ENCODE measurements around the gene MCFD2. TPM values are rescaled to one million over a fixed set of nuclear protein-coding genes. Genes with fewer than 3 reads are reported as not detected.
"Not testable (repeated sequence)": the region's sequence is repeated elsewhere in the genome, so short reads cannot be mapped to it uniquely, and the experiment has no call there.

Gene MCFD2
- polyA plus RNA-seq, 4 donors: 83.7 to 92.2 (median 90.4) TPM

- not testable (repeated sequence) for DNase-seq (ENCODE audit: low read depth in 4 of 4, low spot score in 2 of 4)
Measured at GRCh38 chr2:46875962-46876689, 39.5 kb downstream of the MCFD2 start.

DNA sequence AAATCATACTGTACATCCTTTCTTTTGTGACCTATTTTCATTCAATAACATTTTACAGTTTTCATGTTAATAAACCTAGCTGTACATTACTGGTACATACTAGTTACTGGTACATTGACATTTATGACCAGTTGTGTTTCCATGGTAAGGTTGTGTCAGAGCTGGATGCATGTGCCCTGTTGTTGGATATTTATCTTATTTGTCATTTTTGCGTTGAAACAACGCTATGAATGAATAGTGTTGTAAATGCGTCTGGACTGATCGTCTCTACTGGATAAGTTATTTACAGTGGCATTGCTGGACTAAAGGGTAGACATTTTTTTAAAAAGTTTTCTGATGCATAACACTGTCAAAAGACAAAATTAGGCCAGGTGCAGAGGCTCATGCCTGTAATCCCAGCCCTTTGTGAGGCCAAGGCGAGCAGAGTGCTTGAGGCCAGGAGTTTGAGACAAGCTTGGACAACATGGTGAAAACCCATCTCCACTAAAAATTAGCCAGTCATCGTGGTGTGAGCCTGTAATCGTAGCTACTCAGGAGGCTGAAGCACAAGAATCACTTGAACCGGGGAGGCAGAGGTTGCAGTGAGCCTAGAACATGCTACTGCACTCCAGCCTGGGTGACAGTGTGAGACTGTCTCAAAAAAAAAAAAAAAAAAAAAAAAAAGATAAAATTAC is 40.2 kb downstream of the MCFD2 start:
- DNase-seq (ENCODE audit: low read depth in 4 of 4, low spot score in 2 of 4): no peak

GRCh38 chr2:46874236-46874929 is 41.2 kb downstream of the MCFD2 start:
- no peak for DNase-seq (ENCODE audit: low read depth in 4 of 4, low spot score in 2 of 4)

DNA sequence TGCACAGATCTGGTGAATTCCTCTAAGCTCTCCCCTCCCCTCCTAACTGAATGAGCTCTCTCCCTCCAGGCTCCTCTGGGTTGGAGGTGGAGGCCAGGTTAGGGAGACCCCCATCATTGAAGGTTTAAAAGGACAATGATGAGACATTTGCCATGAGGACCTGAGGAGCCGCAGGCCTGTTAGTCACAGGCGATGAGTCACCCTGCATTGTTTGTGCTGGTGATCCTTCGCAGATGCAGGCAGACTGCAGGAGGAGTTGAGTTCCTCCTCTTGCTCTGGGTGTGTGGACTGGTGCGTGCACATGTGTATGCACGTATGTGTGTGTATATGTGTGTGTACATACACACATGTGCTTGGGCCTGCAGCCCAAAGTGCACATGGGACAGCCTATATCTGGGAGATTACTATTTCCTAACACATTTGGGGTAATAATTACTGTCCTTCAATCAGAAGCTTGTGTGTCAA is 42.0 kb downstream of the MCFD2 start:
- DNase-seq (ENCODE audit: low read depth in 4 of 4, low spot score in 2 of 4): no peak

DNA sequence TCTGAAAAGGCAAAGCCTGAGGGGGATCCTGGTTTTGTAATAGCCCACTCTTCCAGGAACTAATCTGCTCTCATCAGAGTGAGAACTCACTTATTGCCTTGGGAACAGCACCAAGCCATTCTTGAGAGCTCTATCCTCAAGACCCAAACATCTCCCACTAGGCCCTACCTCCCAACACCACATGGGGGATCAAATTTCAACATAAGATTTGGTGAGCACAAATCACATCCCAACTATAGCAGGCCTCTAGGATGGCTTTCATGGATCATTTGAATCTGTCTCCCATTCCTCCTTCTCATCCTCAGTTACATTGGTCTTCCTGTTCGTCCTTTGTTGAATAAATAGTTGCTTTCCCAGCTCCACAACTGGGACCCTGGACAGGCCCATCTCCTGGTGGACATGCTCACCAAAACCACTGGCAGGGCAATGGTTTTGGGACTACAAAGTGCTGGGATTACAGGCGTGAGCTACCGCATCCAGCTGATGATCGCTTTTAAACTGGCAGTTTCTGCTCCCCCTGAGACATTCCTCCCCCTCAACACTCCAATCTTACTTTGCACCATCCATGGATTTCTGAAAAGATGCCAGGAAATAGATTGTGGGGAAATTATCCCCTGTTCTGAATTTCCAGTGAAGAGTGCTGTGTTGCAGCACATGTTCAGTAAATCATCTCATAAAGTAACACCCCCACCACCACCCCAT is 42.6 kb downstream of the MCFD2 start:
- DNase-seq (ENCODE audit: low read depth in 4 of 4, low spot score in 2 of 4): no peak

GRCh38 chr2:46871976-46872381 is 43.6 kb downstream of the MCFD2 start:
- no peak for DNase-seq (ENCODE audit: low read depth in 4 of 4, low spot score in 2 of 4)

GRCh38 chr2:46870051-46870839 is 45.4 kb downstream of the MCFD2 start:
- no peak for DNase-seq (ENCODE audit: low read depth in 4 of 4, low spot score in 2 of 4)

DNA sequence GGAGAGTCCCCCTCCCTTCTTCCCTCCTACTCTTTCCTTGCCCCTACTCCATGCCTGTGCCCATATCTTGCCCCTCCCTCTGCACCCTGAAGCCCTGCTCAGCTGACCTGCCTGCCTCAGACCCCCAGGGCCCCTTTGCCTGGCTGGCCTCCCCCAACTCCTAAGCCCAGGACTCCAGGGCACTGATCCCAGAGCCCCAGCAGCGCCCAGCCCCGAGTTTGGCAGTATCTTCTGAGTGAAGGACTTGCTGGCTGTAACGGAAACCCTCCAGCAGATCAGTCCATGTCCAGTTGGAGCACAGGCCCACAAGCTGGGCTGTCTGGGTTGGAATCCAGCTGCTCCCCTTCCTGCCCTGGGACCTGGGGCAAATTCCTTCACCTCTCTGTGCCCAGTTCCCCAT is 46.0 kb downstream of the MCFD2 start:
- DNase-seq (ENCODE audit: low read depth in 4 of 4, low spot score in 2 of 4): no peak

DNA sequence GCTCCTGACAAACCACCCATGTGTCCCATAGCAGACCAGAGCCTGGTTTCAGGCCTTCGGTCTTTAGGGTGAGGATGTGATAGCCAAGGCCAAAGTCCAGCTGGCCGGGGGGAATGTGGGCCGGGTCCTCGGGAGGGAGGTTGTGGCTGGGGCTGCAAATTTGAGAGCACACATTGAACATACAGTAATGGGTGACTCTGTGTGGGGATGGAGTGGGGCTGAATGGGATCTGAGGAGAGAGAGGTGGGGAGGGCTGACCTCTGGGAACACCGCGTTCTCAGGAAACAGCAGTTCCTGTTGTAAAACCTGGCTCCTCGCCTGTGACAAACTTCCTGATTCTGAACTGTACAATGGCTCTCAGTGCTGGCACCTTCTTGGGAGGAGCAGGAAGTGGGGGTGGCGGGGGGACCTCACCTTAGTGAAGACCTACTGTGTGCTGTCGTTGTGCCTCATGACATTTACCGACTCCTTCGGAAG is 48.8 kb downstream of the MCFD2 start:
- no peak for DNase-seq (ENCODE audit: low read depth in 4 of 4, low spot score in 2 of 4)

- no peak for DNase-seq (ENCODE audit: low read depth in 4 of 4, low spot score in 2 of 4)
Measured at GRCh38 chr2:46865181-46865970, 50.2 kb downstream of the MCFD2 start.

- DNase-seq (ENCODE audit: low read depth in 4 of 4, low spot score in 2 of 4): no peak
Measured at GRCh38 chr2:46863882-46864281, 51.7 kb downstream of the MCFD2 start.

- DNase-seq (ENCODE audit: low read depth in 4 of 4, low spot score in 2 of 4): no peak
Measured at GRCh38 chr2:46862514-46862913, 53.1 kb downstream of the MCFD2 start.

DNA sequence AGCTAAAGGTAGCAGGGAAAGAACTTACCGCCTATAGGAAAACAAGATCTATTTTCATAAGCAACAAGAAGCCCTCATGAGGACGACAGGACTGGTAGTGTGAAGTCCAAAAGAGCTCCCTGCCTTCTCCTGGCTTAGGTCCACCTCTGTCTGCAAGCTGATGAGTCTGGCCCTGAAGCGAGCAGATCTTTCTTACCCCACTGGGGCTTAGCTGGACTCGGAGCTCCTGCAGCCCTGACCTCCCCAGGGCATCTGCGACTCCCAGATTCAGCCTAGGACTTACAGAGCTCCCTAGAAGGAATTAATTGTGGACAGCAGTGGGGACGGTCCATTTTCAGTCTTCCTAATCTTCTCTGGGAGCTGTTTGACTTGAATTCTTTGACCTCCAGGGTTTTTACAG is 53.7 kb downstream of the MCFD2 start:
- no peak for DNase-seq (ENCODE audit: low read depth in 4 of 4, low spot score in 2 of 4)

GRCh38 chr2:46859482-46859881 is 56.1 kb downstream of the MCFD2 start:
- no peak for DNase-seq (ENCODE audit: low read depth in 4 of 4, low spot score in 2 of 4)

DNA sequence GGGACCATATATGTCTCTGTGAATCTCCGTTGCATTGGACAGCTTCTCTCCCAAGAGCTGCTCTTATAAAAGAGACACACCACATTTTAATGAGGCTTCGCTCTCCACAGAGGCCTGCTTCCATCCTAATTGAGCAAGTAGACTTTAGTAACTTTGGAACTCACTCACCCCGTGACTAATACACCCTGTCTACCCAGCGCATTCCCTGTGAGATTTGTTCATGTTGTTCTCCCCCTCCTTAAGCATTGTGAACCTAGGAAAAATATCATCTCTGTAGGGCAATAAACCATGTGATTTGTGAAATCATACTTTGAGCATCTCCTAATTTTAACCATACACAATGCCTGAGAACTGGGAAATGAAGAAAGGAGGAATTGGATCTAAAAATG is 56.9 kb downstream of the MCFD2 start:
- no peak for DNase-seq (ENCODE audit: low read depth in 4 of 4, low spot score in 2 of 4)

GRCh38 chr2:46857871-46858701 is 57.5 kb downstream of the MCFD2 start:
- DNase-seq (ENCODE audit: low read depth in 4 of 4, low spot score in 2 of 4): no peak

DNA sequence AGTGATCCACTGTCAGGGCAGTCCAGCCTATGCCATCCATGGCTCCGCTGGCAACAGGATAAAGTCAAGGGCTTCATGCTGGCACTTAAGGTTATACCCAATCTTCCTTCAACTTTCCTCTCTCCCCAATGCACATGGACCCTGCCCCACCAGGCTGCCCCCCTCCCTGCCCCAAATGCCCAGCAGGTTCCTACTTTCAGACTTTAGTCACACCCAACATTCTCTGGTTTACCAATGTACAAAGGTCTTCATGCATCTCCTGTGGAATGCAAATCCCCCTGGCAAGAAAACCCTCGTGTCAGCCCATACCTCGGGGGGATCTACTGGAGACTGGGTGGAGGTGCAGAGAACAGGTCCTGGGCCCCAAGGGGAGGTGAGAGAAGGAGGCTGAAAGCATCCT is 59.3 kb downstream of the MCFD2 start:
- no peak for DNase-seq (ENCODE audit: low read depth in 4 of 4, low spot score in 2 of 4)

- no peak for DNase-seq (ENCODE audit: low read depth in 4 of 4, low spot score in 2 of 4)
Measured at GRCh38 chr2:46855805-46856204, 59.8 kb downstream of the MCFD2 start.

All from left renal cortex interstitium (tissue), 4 donors.